Neural cell (in vitro differentiated cells): ENCODE measurements around the gene SPOCK1. TPM values are rescaled to one million over a fixed set of nuclear protein-coding genes. Genes with fewer than 3 reads are reported as not detected.

Experiments used
- H2AFZ ChIP-seq: fragments of 200-600, 300-800 bp; sonication (generic), shearing (Covaris generic); 2 replicates; pipeline ENCODE4 v1.6.0; 2014; ENCODE audit warnings: low read depth, mild to moderate bottlenecking, antibody characterized with exemption, low read length, moderate library complexity
- H3F3A ChIP-seq: fragments of 200-600 bp; shearing (Covaris generic); 2 replicates; pipeline ENCODE4 v1.6.1; 2016; ENCODE audit warnings: mild to moderate bottlenecking, moderate library complexity, mixed read lengths, antibody characterized with exemption, low read length; ENCODE audit not compliant: insufficient read depth, poor library complexity, severe bottlenecking
- H3K27ac ChIP-seq: fragments of 200-600, 300-800 bp; sonication (generic), shearing (Covaris generic); 2 replicates; pipeline ENCODE4 v1.5.1; 2014; ENCODE audit warnings: mild to moderate bottlenecking, low read length, moderate library complexity
- H3K27me3 ChIP-seq: fragments of 300-800, 200-600 bp; sonication (generic), shearing (Covaris generic); 2 replicates; pipeline ENCODE4 v1.6.0; 2014; ENCODE audit warnings: mild to moderate bottlenecking, low read depth, low read length, moderate library complexity; ENCODE audit not compliant: insufficient read depth
- H3K36me3 ChIP-seq: fragments of 300-800, 200-600 bp; sonication (generic), shearing (Covaris generic); 2 replicates; pipeline ENCODE4 v1.5.1; 2014; ENCODE audit warnings: mild to moderate bottlenecking, antibody characterized with exemption, low read length, moderate library complexity; ENCODE audit not compliant: insufficient read depth
- H3K4me2 ChIP-seq: fragments of 300-800, 200-600 bp; sonication (generic), shearing (Covaris generic); 2 replicates; pipeline ENCODE4 v1.6.0; 2014; ENCODE audit warnings: mild to moderate bottlenecking, low read length
- H3K4me3 ChIP-seq: fragments of 300-800, 200-600 bp; sonication (generic), shearing (Covaris generic); 2 replicates; pipeline ENCODE4 v1.5.1; 2014; ENCODE audit warnings: mild to moderate bottlenecking, low read length, moderate library complexity
- H3K79me2 ChIP-seq: fragments of 200-600 bp; shearing (Covaris generic); replicated peaks from 2 replicates; pipeline ENCODE4 v1.6.0; 2014; ENCODE audit warnings: mild to moderate bottlenecking, low read length, moderate library complexity; ENCODE audit not compliant: insufficient read depth
- H3K9ac ChIP-seq: fragments of 300-800, 200-600 bp; sonication (generic), shearing (Covaris generic); 2 replicates; pipeline ENCODE4 v1.6.1; 2016; ENCODE audit warnings: mild to moderate bottlenecking, low read length, mixed read lengths
- H3K9me2 ChIP-seq: fragments of 200-600 bp; shearing (Covaris generic); 2 replicates; pipeline ENCODE4 v1.6.1; 2016; ENCODE audit warnings: mild to moderate bottlenecking, low read length, mixed read lengths; ENCODE audit not compliant: insufficient read depth
- H3K9me3 ChIP-seq: fragments of 200-600, 300-800 bp; sonication (generic), shearing (Covaris generic); 2 replicates; pipeline ENCODE4 v1.6.1; 2016; ENCODE audit warnings: mild to moderate bottlenecking, mixed run types, low read length, moderate library complexity, mixed read lengths
- H4K20me1 ChIP-seq: fragments of 200-600 bp; shearing (Covaris generic); 2 replicates; pipeline ENCODE4 v1.6.1; 2016; ENCODE audit warnings: mild to moderate bottlenecking, mixed run types; ENCODE audit not compliant: insufficient read depth
- CTCF ChIP-seq: fragments of 450-650 bp; IDR thresholded peaks from 2 replicates; pipeline ENCODE4 v1.5.1; 2014; ENCODE audit warnings: antibody characterized with exemption, mild to moderate bottlenecking, moderate library complexity; ENCODE audit not compliant: poor library complexity, severe bottlenecking
- EP300 ChIP-seq: fragments of 450-650 bp; conservative IDR thresholded peaks from 2 replicates; pipeline ENCODE4 v1.6.1; 2014; ENCODE audit warnings: antibody characterized with exemption, mild to moderate bottlenecking, moderate library complexity; ENCODE audit not compliant: poor library complexity, severe bottlenecking
- EZH2 ChIP-seq: fragments of 200-600, 300-800 bp; shearing (Covaris generic), sonication (generic); IDR thresholded peaks from 2 replicates; pipeline ENCODE4 v1.6.1; 2014; ENCODE audit warnings: antibody characterized with exemption, low read length, borderline replicate concordance, mild to moderate bottlenecking; ENCODE audit not compliant: insufficient read depth, poor library complexity, severe bottlenecking
- MXI1 ChIP-seq: fragments of 450-650 bp; conservative IDR thresholded peaks from 2 replicates; pipeline ENCODE4 v1.6.1; 2014; ENCODE audit warnings: antibody characterized with exemption, mild to moderate bottlenecking; ENCODE audit not compliant: poor library complexity, severe bottlenecking
- POLR2AphosphoS5 ChIP-seq: IDR thresholded peaks from 2 replicates; pipeline ENCODE4 v1.6.1; 2012
- RAD21 ChIP-seq: fragments of 450-650 bp; conservative IDR thresholded peaks from 2 replicates; pipeline ENCODE4 v1.6.1; 2014; ENCODE audit warnings: antibody characterized with exemption, mild to moderate bottlenecking, moderate library complexity
- REST ChIP-seq: IDR thresholded peaks from 2 replicates; pipeline ENCODE4 v1.6.1; 2012; ENCODE audit warnings: borderline replicate concordance
- SMC3 ChIP-seq: fragments of 450-650 bp; conservative IDR thresholded peaks from 2 replicates; pipeline ENCODE4 v1.6.1; 2014; ENCODE audit warnings: antibody characterized with exemption, mild to moderate bottlenecking, moderate library complexity; ENCODE audit not compliant: poor library complexity
- TAF1 ChIP-seq: IDR thresholded peaks from 2 replicates; pipeline ENCODE4 v1.6.1; 2012; ENCODE audit warnings: low read depth
- polyA plus RNA-seq: library from polyadenylated mRNA; depleted of rRNA; stranded (reverse); fragments of >200 nt; gene quantifications from 2 replicates; pipeline ENCODE4 v1.2.3, GENCODE V29; 2014

Gene SPOCK1
- polyA plus RNA-seq, 1 donor from 2014 or later = 33.6 TPM

- Histone ChIP-seq H3K27me3 (no peaks in the 10 kb centered on the region), H3K9me3 (no peaks in the 10 kb centered on the region), H3K9ac (no peak overlapping the region), H3K79me2 (no peaks in the 10 kb centered on the region), H3K4me3 (no peak overlapping the region), H3K36me3 (no peaks in the 10 kb centered on the region), H3K4me2 (no peak overlapping the region), H3K27ac (no peak overlapping the region), H2AFZ (no peak overlapping the region), H4K20me1 (no peaks in the 10 kb centered on the region), H3F3A (no peaks in the 10 kb centered on the region), H3K9me2 (no peaks in the 10 kb centered on the region)
- TF ChIP-seq EP300 (no peak), EZH2 (no peak), POLR2AphosphoS5 (no peak), SMC3 (no peak), REST (no peak), CTCF (no peak), TAF1 (no peak), MXI1 (no peak), RAD21 (no peak)
These were observed 385.2 kb downstream of the SPOCK1 start for GRCh38 chr5:137113939-137114338.

- H3K27me3 ChIP-seq = no peaks in the 10 kb centered on the region
- no peak overlapping the region for H3K4me3 ChIP-seq
- H3K9ac ChIP-seq = no peak overlapping the region
- no peaks in the 10 kb centered on the region for H4K20me1 ChIP-seq
- no peaks in the 10 kb centered on the region for H3K79me2 ChIP-seq
- H3K27ac ChIP-seq = no peak overlapping the region
- H3F3A ChIP-seq = no peaks in the 10 kb centered on the region
- no peak overlapping the region for H2AFZ ChIP-seq
- no peaks in the 10 kb centered on the region for H3K9me3 ChIP-seq
- no peaks in the 10 kb centered on the region for H3K36me3 ChIP-seq
- H3K9me2 ChIP-seq = no peaks in the 10 kb centered on the region
- no peak for TF ChIP-seq SMC3
- H3K4me2 ChIP-seq = no peak overlapping the region
These were observed 386.0 kb downstream of the SPOCK1 start for GRCh38 chr5:137113161-137113560.
